Measurements from ENCODE around the gene WDFY3.

WDFY3 gene

DNA sequence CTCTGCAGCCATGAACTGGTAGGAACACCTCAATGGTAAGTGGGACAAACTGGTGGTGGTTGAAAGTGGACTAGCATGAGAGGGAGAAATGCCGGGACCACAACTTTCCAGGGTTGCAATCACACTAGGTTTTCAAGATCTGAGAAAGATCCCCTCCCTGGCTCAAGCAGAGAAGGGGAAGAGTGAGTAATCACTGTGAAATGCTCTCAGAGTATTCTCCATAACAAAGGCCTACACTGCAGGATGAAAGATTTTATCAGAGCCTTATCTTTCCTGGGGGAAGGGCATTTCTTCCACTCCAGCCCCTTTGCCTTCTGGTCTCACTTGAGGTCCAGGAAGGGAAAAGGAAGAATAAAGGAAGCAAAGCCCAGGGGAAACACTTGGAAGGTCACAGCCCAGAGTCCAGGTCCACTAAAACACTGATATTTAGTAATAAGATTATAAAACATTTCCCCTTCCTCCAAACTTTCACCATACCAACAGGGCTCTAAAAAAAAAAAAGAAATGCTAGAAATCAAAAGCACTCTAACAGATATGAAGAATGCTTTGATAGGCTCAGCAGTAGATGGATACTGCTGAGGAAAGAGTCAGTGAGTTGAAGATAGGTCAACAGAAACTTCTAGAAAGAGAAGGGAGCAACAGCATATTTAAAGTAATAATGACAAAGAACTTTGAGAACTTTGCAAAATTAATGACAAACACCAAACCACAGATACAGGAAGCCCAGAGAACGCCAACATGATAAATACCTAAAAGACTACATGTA lies 95.9 kb downstream of the WDFY3 start:
- Histone ChIP-seq H3K4me1 (no peaks in the 10 kb centered on the region), H3K4me2 (ENCODE audit: low read length) (peak overlapping the region; percentile 3), H3K9ac (no peak overlapping the region), H3K4me3 (ENCODE audit: low read depth, low read length) (no peak overlapping the region), H3K36me3 (ENCODE audit: control insufficient read depth, insufficient read depth, low read length) (no peaks in the 10 kb centered on the region), H2AFZ (no peak overlapping the region), H3K79me2 (peaks cover 3% of the 10 kb centered on the region), H3K27ac (no peak overlapping the region), H3K9me3 (ENCODE audit: control insufficient read depth, low read length) (no peaks in the 10 kb centered on the region), H3K27me3 (ENCODE audit: control insufficient read depth, insufficient read depth, low read length) (no peaks in the 10 kb centered on the region)
- TF ChIP-seq CTCF (IDR thresholded peaks at IDR 0.05): no peak

DNA sequence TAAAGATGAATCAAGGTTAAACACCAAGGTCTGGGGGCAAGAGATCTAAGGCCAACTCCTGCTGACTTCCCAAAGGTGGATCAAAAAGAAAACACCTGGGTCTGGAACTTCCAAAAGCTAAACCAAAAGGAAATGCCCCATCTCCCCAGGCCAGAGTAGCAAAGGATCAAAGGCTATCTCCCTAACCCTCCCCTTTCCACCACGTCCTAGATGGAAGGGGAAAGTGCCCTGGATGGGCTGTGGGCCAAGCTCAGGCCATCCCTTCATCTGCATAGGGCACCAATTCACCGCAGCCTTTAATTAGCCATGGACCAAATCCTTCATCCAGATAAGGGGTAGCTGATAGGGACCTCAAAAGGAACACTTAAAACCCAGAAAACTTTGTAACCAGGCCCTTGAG lies 100.2 kb downstream of the WDFY3 start:
- Histone ChIP-seq H3K27me3 (ENCODE audit: control insufficient read depth, insufficient read depth, low read length) (no peaks in the 10 kb centered on the region), H3K4me2 (ENCODE audit: low read length) (no peak overlapping the region), H3K4me3 (ENCODE audit: low read depth, low read length) (no peak overlapping the region), H3K79me2 (peaks cover 3% of the 10 kb centered on the region), H3K9ac (no peak overlapping the region), H2AFZ (no peak overlapping the region), H3K4me1 (no peaks in the 10 kb centered on the region), H3K27ac (no peak overlapping the region), H3K9me3 (ENCODE audit: control insufficient read depth, low read length) (no peaks in the 10 kb centered on the region), H3K36me3 (ENCODE audit: control insufficient read depth, insufficient read depth, low read length) (no peaks in the 10 kb centered on the region)
- no peak for TF ChIP-seq CTCF (IDR thresholded peaks at IDR 0.05)

DNA sequence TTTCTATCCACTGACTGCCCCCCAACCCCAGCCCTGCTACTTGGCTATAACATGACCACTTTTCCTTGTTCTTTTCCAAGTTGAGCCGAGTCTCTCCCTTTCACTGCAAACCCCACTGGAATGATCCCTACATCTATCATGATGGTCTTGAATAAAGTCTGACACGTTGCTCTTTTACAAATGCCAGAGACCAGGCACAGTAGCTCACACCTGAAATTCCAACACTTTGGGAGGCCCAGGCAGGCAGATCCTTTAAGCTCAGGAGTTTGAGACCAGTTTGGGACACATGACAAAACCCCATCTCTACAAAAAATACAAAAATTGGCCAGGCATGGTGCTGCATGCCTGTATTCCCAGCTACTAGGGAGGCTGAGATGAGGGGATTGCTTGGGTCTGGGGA lies 100.9 kb downstream of the WDFY3 start:
- TF ChIP-seq CTCF (IDR thresholded peaks at IDR 0.05): no peak
- Histone ChIP-seq H3K9me3 (ENCODE audit: control insufficient read depth, low read length) (no peaks in the 10 kb centered on the region), H2AFZ (no peak overlapping the region), H3K27me3 (ENCODE audit: control insufficient read depth, insufficient read depth, low read length) (no peaks in the 10 kb centered on the region), H3K9ac (no peak overlapping the region), H3K36me3 (ENCODE audit: control insufficient read depth, insufficient read depth, low read length) (no peaks in the 10 kb centered on the region), H3K4me3 (ENCODE audit: low read depth, low read length) (no peak overlapping the region), H3K79me2 (peaks cover 3% of the 10 kb centered on the region), H3K4me1 (no peaks in the 10 kb centered on the region), H3K4me2 (ENCODE audit: low read length) (no peak overlapping the region), H3K27ac (no peak overlapping the region)

DNA sequence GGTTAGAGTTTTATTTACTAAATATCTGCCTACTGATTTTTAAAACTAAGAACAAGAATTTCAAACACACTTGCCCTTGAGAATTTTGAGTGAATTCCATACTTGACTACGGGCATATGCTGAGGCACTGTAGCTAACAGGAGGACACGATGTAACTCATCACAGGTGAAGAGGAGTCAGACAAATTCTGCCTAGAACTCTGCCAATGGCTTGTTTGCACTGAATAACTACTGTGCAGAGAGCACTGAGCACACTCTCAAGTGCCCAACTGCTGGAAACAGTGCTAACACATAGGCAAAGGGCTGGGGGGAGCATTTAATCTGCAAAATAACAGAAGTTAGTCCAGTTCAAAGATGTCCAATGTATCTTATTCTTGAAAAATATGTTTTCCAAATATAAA lies 104.4 kb downstream of the WDFY3 start:
- Histone ChIP-seq H3K27ac (no peak overlapping the region), H3K4me2 (ENCODE audit: low read length) (no peak overlapping the region), H3K9me3 (ENCODE audit: control insufficient read depth, low read length) (no peaks in the 10 kb centered on the region), H2AFZ (no peak overlapping the region), H3K79me2 (no peaks in the 10 kb centered on the region), H3K4me1 (no peaks in the 10 kb centered on the region), H3K36me3 (ENCODE audit: control insufficient read depth, insufficient read depth, low read length) (no peaks in the 10 kb centered on the region), H3K27me3 (ENCODE audit: control insufficient read depth, insufficient read depth, low read length) (no peaks in the 10 kb centered on the region), H3K9ac (no peak overlapping the region), H3K4me3 (ENCODE audit: low read depth, low read length) (no peak overlapping the region)
- TF ChIP-seq CTCF (IDR thresholded peaks at IDR 0.05): no peak

- Histone ChIP-seq H3K9me3 (ENCODE audit: control insufficient read depth, low read length) (no peaks in the 10 kb centered on the region), H2AFZ (no peak overlapping the region), H3K4me2 (ENCODE audit: low read length) (no peak overlapping the region), H3K4me1 (no peaks in the 10 kb centered on the region), H3K36me3 (ENCODE audit: control insufficient read depth, insufficient read depth, low read length) (no peaks in the 10 kb centered on the region), H3K9ac (no peak overlapping the region), H3K79me2 (no peaks in the 10 kb centered on the region), H3K27me3 (ENCODE audit: control insufficient read depth, insufficient read depth, low read length) (no peaks in the 10 kb centered on the region), H3K27ac (no peak overlapping the region), H3K4me3 (ENCODE audit: low read depth, low read length) (no peak overlapping the region)
- no peak for TF ChIP-seq CTCF (IDR thresholded peaks at IDR 0.05)
Observed at GRCh38 chr4:84857296-84857695, 109.2 kb downstream of the WDFY3 start.
